HG03442 (cell line): ENCODE data around the gene PCNX2.
A peak's percentile ranks its signal among the peaks of the same experiment; 100 is the strongest.
"Not testable (repeated sequence)": the region's sequence is repeated elsewhere in the genome, so short reads cannot be mapped to it uniquely, and the experiment has no call there.

ENCODE experiments used
- ATAC-seq: cut with Tn5 transposase; IDR thresholded peaks from one replicate; pipeline ENCODE4 v1.9.1; 2021; ENCODE audit warnings: mild to moderate bottlenecking, moderate library complexity; ENCODE audit not compliant: unreplicated experiment

The PCNX2 gene

DNA sequence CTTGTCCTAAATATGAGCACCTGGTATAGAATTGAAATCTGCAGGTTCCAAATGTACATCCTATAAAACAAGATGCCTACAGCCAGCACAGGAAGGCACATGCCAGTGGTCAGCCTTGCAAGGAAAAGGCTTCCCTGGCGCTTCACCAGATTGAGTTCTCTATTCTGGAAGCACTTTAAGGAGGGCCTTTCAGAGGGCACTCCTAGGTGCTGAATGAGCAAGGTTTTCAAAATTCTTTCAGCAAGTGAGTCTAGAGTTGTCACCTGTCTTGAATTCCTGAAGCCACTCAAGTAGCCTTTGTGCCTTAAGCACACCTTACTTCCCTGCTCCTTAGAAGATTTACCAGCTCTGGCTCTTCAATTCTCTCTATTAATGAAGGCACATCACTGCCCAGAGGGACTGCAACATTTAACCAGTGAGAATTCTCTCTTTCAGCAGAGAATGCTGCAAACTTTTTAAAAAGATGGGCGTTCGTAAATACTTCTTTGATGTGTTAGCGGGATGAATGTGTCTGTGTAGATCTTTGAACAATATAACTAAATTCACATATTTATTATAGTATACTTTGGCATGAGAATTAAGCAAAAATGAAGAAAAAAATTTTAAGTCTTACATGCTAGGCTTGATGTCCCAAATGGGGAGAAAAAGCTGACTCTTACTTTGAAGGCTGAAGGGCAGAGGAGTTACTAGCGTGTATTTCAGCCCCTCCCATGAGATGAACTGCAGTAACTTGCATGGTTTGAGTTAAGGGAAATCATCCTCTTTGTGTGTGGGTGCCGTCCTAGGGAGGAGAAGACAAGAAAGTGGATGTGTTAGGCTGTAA lies 183.1 kb downstream of the PCNX2 start:
- ATAC-seq = no peak

DNA sequence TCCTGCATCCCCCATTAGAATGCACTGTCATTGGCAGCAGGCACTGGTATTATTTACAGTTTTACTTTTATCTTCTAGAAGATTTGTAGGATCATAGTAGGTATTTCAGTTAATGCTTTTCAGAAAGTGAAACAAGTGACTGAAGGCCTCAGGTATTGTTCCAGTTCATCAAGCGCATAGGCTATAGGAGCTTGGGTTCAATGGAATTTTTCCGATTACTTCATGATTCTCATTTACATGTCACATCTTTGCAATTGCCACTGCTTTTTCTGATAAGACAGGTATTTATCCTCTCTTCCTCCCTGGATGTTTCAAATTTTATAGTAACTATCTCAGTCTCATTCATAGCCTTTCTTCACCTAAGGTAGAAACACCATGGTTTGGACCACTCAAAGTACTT lies 183.8 kb downstream of the PCNX2 start:
- no peak for ATAC-seq

DNA sequence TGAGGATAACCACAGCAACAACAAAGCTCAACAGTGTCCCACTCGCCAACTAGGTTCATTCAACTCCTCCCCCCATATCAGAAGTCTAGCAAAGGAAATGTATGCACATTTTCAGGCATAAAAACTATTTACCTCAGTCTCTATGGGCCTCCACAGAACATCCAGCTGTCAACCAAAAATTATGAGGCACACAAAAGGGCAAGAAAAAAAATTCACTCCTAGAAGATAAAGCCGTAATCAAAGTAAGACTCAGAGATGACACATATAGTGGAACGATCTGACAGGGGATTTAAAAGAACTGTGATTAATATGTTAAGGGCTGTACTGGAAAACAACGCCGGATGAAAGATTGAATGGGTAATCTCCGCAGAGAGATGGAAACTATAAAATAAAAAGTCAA lies 186.4 kb downstream of the PCNX2 start:
- ATAC-seq = no peak

DNA sequence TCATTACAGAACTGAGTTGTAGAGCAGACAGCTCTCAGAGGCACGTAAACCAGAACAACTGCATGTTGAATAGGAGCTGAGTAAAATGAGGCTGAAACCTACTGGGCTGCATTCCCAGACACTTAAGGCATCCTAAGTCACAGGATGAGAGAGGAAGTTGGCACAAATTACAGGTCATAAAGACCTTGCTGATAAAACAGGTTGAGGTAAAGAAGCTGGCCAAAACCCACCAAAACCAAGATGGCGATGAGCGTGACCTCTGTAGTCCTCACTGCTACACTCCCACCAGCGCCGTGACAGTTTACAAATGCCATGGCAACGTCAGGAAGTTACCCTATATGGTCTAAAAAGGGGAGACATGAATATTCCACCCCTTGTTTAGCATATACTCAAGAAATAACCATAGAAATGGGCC lies 187.8 kb downstream of the PCNX2 start:
- ATAC-seq = not testable (repeated sequence)

DNA sequence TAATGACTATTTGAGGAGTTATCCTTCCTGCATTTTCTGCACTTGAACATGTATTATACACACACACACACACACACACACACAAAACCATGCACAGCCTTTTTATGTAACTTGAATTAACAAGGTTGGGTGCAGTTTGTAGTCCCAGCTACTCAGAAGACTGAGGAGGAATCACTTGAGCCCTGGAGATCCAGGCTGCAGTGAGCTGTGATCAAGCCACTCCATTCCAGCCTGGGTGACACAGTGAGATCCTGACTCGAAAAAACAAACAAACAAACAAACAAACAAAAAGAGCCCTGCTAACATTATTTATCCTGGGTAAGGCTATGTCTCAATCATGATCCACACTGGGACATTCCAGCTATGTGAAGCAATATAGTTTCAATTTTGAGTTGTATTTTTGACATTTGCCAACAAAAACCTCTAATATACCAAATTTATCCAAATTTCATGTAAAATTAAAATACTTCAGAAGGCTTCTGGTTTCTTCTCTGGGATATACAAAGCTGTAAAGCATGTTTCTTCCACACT lies 188.3 kb downstream of the PCNX2 start:
- no peak for ATAC-seq

DNA sequence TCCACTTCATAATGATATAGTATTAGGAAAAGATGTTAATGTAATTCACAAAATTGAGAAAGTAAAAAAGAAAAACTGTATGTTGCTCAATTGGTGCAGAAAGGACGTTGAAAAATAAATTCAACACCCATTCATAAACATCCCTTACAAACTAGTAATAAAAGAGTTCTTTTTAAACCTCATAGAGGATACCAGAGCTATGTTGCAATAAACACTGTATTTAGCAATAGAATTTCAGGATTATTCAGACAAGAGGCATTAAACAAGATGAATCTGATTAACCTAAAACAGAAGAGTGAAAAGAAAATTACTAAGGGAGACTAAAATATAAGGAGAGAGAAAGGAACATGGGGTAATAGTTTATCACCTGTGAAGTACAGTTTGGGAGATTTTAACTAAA lies 190.3 kb downstream of the PCNX2 start:
- ATAC-seq = no peak

DNA sequence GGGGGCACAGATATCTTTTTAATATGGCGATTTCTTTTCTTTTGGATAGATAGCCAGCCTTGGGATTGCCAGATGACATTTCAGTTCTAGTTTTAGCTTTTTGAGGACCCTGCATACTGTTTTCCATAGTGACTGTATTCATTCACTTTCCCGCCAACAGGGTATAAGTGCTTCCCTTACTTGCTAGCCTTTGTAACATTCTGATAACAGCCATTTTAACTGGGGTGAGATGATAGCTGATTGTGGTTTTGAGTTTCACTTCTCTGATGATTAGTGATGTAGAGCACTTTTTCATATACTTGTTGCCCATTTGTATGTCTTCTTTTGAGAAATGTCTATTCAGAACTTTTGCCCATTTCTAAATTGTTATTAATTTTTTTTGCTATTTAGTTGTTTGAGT lies 193.2 kb downstream of the PCNX2 start:
- ATAC-seq = no peak

DNA sequence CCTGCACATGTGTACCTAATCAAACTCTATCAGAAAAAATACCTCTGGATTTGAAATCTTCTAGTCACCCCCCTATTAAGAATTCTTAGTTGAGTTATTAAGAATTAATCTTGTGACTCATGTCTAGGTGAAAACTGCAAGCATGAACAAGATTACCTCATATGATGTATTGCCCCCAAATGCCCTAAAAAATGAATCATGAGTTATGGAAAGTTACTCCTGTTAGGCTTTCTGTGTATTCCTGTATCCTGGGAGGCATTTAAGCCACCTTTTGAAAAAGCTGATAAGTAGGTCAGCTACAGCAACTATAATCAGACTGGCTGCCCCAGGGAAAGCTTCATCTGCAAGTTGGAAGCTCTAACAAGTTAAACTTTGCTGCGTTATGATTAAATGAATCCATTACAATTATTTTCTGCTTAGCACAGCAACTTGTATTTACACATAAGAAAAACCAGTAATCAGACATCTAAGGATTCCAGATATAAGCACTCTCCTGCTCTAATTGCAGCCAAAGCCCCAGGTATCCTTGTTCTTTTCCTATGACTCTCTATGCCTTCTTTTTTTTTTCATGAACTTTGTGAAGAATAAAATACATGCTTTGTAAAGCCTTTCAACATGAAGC lies 197.5 kb downstream of the PCNX2 start:
- ATAC-seq = no peak

DNA sequence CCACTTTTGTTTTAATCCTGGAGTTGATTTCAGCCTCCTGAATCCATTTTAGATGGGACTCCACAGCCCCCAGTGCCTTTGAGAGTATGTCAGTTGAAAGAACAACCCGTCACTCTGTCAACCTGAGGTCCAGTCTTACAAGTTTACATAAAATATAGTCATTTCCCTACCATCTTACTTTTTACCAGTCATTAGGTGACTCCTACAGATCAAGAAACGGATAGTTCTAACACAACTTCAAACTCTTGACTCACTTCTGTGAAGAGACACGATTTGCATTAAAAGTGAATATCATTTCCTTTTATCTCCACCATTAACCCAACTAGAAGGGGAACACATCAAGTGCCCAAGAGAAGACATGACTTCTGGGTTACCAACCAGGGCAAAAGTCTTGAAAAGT lies 198.0 kb downstream of the PCNX2 start:
- no peak for ATAC-seq

DNA sequence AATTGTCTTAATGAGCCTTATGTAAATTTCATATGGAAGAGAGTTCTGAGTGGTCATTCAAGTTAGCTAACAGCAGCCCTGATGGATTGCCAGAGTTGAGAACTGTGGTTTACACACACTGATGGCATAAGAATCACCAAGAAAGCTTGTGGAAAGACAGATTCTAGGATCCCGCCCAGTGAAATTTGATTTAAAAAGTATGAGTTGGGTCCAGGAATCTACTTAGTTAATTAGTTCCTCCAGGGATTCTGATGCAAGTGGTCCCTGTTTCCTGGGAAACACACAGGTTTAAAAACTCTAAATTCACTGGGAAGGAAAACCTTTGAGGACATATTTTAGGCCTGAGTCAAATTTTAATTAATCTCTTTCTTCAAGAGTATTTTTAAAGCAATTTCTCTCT lies 200.8 kb downstream of the PCNX2 start:
- ATAC-seq = no peak

DNA sequence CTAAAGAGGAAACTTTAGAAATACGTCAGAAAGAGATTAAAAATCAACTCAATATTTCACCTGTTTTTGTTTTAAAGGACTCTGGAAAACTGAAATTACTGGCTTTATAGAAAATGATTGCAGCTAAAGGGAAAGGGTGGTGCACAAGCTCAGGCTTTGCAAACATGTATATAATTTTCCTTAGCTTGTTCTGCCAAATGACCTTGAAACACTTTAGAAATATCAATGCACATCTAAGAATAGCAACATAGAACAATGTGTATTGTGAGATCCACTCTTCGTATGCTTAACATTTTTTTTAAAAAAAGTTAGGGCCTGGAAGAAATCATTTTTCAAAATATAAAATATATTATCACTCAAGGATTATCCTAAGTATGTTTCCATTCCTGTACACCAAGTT lies 201.3 kb downstream of the PCNX2 start:
- no peak for ATAC-seq

DNA sequence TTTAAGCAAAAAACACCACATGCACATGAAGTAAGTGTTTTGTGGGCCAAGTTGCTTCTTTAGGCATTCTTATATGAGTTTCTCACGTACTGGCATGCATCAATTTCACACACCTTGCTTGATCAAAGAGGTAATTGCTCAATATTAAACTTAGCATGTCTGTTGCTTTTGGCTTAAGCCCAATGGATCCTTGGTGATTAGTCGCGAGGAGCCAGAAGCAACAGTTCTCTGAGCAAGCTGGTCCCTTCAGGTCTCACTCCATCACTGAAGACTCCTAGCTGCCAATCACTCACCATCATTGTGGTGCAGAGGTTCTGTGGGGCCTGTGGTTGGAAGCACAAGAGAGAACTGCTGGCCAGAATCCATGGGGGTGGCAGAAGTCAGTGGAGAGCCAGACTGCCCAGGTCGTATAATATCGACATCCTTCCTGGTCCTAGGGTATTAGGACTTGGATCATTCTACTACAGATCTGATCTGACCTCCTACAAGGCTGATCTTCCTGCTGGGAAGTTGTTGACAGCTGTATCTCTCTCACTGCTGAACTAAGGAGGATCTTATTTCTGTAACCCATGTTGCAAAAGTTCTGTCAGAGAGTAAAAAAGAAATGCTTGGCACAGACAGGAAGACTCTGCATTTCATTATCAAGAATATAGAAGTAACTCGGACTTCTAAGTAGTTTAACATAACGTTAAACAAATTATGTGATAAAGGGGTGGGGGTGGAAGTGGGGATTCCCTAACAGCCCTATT lies 204.6 kb downstream of the PCNX2 start:
- no peak for ATAC-seq

DNA sequence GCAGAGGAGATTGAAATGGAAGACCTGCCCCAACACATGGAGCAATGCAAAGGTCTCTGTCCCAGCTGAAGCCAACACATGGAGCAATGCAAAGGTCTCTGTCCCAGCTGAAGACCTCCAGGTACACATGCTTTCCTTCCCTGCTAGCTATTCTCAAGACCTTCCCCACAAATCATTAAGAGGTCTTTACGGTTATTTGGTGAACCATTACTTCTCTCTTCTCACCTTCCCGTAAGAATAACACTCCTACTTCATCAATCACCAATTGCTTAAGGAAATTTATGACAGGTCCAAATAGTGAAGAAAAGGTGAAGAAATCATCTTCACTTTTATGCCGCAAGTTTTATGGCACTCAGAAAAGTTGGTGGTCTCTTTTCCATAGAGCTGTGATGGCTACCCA lies 206.3 kb downstream of the PCNX2 start:
- ATAC-seq = no peak

DNA sequence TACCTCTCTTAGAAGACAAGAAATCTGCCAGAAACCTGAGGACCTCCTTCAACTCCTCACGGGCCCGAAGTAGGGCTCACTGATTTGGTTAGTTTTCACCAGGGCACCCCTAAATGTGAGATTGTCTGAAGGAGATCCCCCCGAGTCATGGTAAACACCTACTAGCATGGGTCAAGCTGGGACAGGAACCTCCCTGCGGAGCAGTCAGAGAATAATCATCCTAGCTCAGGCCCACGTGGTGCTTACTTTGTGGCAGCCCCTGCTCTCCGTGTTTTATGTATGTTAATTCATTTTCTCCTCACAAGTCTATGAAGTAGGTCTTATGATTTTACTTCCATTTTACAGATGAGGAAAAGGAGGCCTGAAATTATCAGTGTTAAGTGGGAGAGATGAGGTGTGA lies 206.9 kb downstream of the PCNX2 start:
- ATAC-seq = no peak

DNA sequence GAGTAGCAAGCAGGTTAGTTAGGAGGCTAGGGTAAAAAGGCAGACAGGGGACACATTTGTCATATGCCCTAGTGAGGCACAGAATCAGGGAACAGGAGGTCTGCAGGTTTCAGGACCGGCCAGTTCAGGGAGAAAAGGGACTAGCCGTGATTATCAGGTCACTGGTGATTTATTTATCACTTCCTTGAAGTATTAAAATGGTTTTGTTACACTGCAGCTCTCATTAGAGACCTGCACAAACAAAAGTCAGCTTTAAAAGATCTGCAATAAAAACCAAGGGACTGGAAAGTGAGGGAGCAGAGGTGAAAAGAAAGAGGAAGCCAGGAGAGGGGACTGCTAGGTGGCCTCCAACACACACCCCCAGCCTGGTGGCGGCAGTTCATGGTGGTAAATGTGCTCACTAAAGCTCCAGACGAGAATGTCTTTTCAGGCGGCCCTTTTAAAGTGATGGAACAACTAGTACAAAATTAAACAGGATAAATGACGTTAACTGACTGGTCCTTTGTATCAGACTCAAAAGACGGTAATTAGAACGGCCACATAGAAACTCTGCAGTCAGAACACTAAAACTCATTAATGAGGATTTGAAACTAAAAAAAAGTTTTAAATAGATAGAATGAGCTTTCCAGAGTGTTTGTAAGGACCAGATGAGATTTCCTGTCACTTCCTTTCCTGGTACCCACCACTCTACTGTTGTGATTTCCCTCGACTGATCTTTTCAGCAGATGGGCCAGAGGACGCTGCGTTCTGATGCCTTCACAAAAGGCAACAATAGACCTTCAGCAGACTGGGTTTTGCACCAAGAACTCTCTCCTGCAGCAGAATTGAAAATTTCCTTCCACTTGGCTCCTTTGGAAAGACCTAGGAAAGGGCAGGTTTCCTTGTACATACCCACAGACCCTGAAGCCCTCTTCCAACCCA lies 208.3 kb downstream of the PCNX2 start:
- no peak for ATAC-seq

DNA sequence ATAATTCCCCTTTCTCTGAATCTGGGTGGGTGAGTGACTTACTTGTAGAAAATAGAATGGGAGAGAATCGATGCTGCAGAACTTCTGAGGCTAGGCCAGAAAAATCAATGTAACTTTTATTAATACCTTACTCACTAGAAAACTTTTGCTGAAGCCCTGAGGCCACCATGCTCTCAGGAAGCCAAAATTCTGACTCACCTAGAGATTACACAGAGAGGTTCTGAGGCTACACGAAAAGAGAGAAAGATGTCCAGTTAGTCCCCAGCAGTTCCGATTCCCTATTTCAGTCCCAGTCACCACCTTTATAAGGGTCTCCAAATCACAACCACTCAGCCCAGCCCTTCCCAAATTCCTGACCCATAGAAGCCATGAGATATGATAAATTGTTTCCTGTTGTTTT lies 210.0 kb downstream of the PCNX2 start:
- ATAC-seq = no peak

DNA sequence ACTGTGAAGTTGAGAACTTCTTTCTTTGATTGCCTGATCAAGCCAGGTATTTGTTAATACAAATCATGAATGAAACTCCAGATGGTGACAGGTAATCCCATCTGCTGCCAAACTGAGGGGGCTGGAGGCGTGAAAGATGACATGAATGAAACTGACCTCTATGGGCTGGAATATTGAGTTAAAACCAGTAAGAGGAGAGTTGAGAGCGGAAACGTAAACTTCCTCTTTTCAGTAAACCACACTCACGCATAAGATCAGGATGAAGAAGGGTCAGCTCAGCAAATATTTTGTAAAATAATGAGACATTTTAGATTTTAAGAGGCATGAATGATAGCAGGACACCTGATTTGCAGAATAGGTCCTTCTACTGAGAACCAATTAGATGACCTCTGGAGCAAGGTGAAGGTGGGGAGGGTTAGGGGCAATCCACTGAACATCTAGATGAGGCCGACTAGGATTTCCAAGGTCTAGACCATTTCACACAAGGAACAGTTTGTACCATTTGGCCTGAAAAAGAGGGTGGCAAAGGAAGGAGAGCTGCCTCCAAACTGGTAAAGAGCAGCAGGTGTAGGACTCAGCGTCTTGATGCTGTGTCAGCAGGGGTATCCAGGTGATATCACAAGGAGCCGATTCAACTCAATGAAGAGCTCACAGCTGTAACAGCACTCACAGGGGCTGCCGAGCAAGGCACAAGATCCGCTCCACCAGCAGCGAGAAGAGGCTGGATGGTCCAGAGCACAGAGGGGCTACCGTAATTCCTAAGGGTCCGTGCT lies 212.6 kb downstream of the PCNX2 start:
- peak; percentile 74 for ATAC-seq

DNA sequence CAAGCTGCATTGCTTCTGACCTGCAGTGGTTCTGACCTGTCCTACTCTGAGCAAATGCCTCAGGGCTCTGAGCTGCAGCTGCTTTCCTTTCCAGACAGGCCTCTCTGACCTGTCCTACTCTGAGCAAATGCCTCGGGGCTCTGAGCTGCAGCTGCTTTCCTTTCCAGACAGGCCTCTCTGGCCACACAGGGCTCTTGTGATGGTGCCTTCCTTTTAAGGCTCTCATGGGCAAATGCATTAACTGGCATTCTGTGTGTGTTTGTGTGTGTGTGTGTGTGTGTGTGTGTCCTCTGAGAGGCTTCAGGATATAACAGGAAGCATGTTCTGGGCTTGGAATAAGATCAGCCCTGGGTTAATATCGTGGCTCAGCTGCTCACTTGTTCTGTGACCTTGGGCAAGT lies 213.8 kb downstream of the PCNX2 start:
- no peak for ATAC-seq

DNA sequence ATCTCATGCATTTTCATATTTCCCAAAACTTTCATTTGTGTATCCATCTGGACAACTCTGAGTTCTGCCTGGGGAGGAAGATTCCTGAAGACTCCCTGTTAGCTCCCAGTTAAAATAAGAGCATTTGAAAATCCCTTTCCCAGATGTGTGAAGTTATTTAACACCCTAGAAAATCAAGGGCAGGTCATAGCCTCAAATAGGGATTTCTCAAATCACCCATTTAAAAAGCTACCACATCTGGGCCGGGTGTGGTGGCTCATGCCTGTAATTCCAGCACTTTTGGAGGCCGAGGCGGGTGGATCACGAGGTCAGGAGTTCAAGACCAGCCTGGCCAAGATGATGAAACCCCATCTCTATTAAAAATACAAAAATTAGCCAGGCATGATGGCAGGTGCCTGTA lies 214.7 kb downstream of the PCNX2 start:
- ATAC-seq = not testable (repeated sequence)

DNA sequence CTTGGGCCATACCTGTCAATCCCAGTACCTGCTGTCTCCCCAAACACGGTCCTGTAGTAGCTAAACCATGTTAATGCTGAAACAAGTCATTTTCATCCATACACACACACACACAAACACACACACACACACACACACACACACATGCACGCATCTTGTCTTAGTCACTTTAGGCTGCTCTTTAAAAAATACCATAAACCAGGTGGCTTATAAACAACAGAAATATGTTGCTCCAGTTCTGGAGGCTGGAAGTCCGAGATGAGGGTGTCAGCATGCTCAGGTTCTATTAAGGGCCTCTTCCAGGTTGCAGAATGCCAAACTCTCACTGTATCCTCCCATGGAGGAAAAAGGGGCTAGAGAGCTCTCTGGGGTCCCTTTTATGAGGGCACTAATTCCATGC lies 215.2 kb downstream of the PCNX2 start:
- no peak for ATAC-seq
